Measurements from ENCODE around the gene COMP.
"Not testable (repeated sequence)": the region's sequence is repeated elsewhere in the genome, so short reads cannot be mapped to it uniquely, and the experiment has no call there.

Gene COMP

GRCh38 chr19:18830488-18830887, 39.4 kb upstream of the COMP start:
- no peaks in the 10 kb centered on the region for H3K9me3 ChIP-seq (ENCODE audit: control insufficient read depth, low read length)
- peaks cover 18% of the 10 kb centered on the region for H3K4me1 ChIP-seq
- no peak overlapping the region for H3K4me2 ChIP-seq (ENCODE audit: low read length)
- peaks cover 30% of the 10 kb centered on the region for H3K79me2 ChIP-seq
- no peak overlapping the region for H3K9ac ChIP-seq
- H3K36me3 ChIP-seq (ENCODE audit: control insufficient read depth, insufficient read depth, low read length): no peaks in the 10 kb centered on the region
- H3K27me3 ChIP-seq (ENCODE audit: control insufficient read depth, insufficient read depth, low read length): no peaks in the 10 kb centered on the region
- no peak overlapping the region for H2AFZ ChIP-seq
- no peak overlapping the region for H3K4me3 ChIP-seq (ENCODE audit: low read depth, low read length)
- TF ChIP-seq CTCF (IDR thresholded peaks at IDR 0.05): no peak
- H3K27ac ChIP-seq: no peak overlapping the region

- H3K36me3 ChIP-seq (ENCODE audit: control insufficient read depth, insufficient read depth, low read length): no peaks in the 10 kb centered on the region
- H3K4me1 ChIP-seq: peaks cover 3% of the 10 kb centered on the region
- H3K4me2 ChIP-seq (ENCODE audit: low read length): no peak overlapping the region
- no peak overlapping the region for H3K9ac ChIP-seq
- no peak overlapping the region for H3K27ac ChIP-seq
- no peaks in the 10 kb centered on the region for H3K27me3 ChIP-seq (ENCODE audit: control insufficient read depth, insufficient read depth, low read length)
- TF ChIP-seq CTCF (IDR thresholded peaks at IDR 0.05): no peak
- no peak overlapping the region for H2AFZ ChIP-seq
- H3K79me2 ChIP-seq: peaks cover 12% of the 10 kb centered on the region
- no peak overlapping the region for H3K4me3 ChIP-seq (ENCODE audit: low read depth, low read length)
- H3K9me3 ChIP-seq (ENCODE audit: control insufficient read depth, low read length): no peaks in the 10 kb centered on the region
These were observed 37.7 kb upstream of the COMP start for GRCh38 chr19:18828786-18829185.

GRCh38 chr19:18817574-18817973, 26.5 kb upstream of the COMP start:
- Histone ChIP-seq H3K9me3 (ENCODE audit: control insufficient read depth, low read length) (no peaks in the 10 kb centered on the region), H3K4me2 (ENCODE audit: low read length) (no peak overlapping the region), H3K79me2 (no peaks in the 10 kb centered on the region), H3K27ac (no peak overlapping the region), H3K27me3 (ENCODE audit: control insufficient read depth, insufficient read depth, low read length) (no peaks in the 10 kb centered on the region), H3K4me3 (ENCODE audit: low read depth, low read length) (no peak overlapping the region), H3K4me1 (no peaks in the 10 kb centered on the region), H3K36me3 (ENCODE audit: control insufficient read depth, insufficient read depth, low read length) (no peaks in the 10 kb centered on the region), H2AFZ (no peak overlapping the region), H3K9ac (no peak overlapping the region)
- no peak for TF ChIP-seq CTCF (IDR thresholded peaks at IDR 0.05)

GRCh38 chr19:18816645-18817044, 25.5 kb upstream of the COMP start:
- H3K36me3 ChIP-seq (ENCODE audit: control insufficient read depth, insufficient read depth, low read length); H3K79me2 ChIP-seq; H3K27ac ChIP-seq; H3K27me3 ChIP-seq (ENCODE audit: control insufficient read depth, insufficient read depth, low read length); H3K4me2 ChIP-seq (ENCODE audit: low read length); H3K4me1 ChIP-seq; H2AFZ ChIP-seq; H3K9me3 ChIP-seq (ENCODE audit: control insufficient read depth, low read length); H3K9ac ChIP-seq; H3K4me3 ChIP-seq (ENCODE audit: low read depth, low read length): not testable (repeated sequence)

- no peak for TF ChIP-seq CTCF (IDR thresholded peaks at IDR 0.05)
- Histone ChIP-seq H3K4me1 (no peaks in the 10 kb centered on the region), H3K27ac (no peak overlapping the region), H3K79me2 (no peaks in the 10 kb centered on the region), H3K36me3 (ENCODE audit: control insufficient read depth, insufficient read depth, low read length) (no peaks in the 10 kb centered on the region), H3K4me3 (ENCODE audit: low read depth, low read length) (no peak overlapping the region), H3K4me2 (ENCODE audit: low read length) (no peak overlapping the region), H3K9ac (no peak overlapping the region), H3K9me3 (ENCODE audit: control insufficient read depth, low read length) (no peaks in the 10 kb centered on the region), H3K27me3 (ENCODE audit: control insufficient read depth, insufficient read depth, low read length) (no peaks in the 10 kb centered on the region), H2AFZ (no peak overlapping the region)
These were observed 24.6 kb upstream of the COMP start for GRCh38 chr19:18815673-18816072.

Measured in parathyroid adenoma (tissue), 2 donors.